Posterior vena cava (tissue), 2 donors: ENCODE results near the gene GNAI3. TPM values are rescaled to one million over a fixed set of nuclear protein-coding genes. Genes with fewer than 3 reads are reported as not detected.

Experiments
- DNase-seq: peaks from one replicate; pipeline ENCODE4 v3.0.0-alpha.2; 2020; ENCODE audit warnings: low spot score
- intact Hi-C, 2 donors: fragments of 100-400 bp; cut with DNase I; formaldehyde crosslinking; loops; one replicate each; pipeline versions ENCODE4 v1.14.1 to v1.14.2; 2022 to 2023
- total RNA-seq, 2 donors: library from RNA; stranded (reverse); fragmentation: NEBNext Ultra II Directional; extraction: Animal tissue kit (Norgen Biotek cat#: 25700); gene quantifications; one replicate each; pipeline ENCODE4 v1.2.1, GENCODE V29; 2021
- donor health status: DM: yes; HTN: yes; CAD: no.
- donor health status: DM: yes; HTN: yes; CAD: no.

Gene GNAI3
- total RNA-seq, 2 donors from 2014 or later, result 6.8 to 7.5 TPM

DNA sequence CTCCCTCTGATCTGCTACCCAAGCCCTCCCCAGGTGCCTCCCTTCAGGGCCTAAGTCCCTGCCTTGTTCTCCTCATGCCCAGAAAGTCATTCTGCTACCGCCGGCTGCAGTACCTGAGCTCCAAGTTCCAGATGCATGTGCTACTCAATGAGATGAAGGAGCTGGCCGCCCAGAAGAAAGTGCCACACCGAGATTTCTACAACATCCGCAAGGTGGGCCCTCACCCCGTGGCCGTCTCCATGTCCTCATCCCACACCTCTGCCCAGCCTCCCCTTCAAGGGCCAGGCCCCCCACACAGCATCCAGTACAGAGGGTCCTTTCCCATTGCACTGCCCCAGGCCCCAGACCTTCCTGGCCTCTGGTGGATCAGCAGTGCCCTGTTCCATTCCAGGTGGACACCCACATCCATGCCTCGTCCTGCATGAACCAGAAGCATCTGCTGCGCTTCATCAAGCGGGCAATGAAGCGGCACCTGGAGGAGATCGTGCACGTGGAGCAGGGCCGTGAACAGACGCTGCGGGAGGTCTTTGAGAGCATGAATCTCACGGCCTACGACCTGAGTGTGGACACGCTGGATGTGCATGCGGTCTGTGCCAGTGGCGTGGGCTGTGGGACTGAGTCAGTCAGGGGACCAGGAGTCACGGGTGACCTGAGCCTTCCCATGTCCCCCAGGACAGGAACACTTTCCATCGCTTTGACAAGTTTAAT lies 79.4 kb downstream of the GNAI3 start:
- intact Hi-C loops, result loop anchor here (5.0 to 10.0 kb wide), 2 partner anchors 83 to 86 kb away; partner anchors contain the start of gene GNAI3 (in 1 of the 2)
- DNase-seq, result peak; percentile 77

DNA sequence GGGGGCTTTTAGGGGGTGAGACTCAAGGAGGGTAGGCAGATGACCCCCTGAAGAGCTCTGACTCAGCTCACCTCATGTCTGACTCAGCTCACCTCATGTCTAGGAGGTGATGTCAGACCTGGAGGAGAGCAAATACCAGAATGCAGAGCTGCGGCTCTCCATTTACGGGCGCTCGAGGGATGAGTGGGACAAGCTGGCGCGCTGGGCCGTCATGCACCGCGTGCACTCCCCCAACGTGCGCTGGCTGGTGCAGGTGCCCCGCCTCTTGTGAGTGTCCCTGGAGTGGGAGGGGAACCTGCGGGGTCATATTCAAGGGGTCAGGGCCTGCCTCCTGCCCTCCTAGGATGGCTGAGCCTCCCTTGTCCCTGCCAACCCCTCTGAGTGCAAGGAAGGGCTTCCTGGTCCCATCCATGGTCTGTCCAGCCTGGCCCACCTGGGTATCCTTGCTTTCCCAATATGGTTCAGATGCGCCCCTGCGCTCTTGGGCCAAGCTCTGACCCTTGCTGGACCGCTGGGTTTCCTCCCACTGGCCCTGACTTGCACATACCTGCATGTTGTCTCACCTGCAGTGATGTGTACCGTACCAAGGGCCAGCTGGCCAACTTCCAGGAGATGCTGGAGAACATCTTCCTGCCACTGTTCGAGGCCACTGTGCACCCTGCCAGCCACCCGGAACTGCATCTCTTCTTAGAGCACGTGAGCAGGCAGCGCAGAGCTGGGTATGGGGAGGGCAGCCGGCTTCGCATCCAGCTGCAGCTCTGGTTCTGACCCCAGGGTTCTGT lies 80.3 kb downstream of the GNAI3 start:
- intact Hi-C loops, result loop anchor here (5.0 to 10.0 kb wide), 2 partner anchors 84 to 86 kb away; partner anchors contain the start of gene GNAI3 (in 1 of the 2)
- no peak for DNase-seq

DNA sequence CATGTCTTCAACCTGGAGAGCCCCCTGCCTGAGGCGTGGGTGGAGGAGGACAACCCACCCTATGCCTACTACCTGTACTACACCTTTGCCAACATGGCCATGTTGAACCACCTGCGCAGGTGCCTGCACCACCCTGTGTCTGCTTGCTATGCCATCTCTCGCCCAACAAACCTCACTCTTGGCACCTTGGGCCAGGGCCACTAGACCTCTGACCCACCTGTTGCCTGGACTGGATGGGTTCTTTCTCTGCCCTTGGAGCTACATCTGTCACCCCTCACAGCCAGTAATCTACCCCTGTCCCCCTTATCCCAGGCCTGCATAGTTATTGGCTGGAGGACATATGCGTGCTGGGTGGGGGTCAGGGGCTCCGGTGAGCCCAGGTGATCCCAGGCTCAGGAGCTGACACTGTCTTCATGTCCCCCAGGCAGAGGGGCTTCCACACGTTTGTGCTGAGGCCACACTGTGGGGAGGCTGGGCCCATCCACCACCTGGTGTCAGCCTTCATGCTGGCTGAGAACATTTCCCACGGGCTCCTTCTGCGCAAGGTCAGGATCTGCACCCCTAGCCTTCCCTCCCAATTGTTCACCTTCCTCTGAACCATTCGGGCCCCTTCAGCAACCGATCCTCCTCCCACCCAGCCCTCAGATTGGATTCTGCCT lies 81.1 kb downstream of the GNAI3 start:
- DNase-seq, result no peak
- intact Hi-C loops, result loop anchor here (5.0 to 10.0 kb wide), 3 partner anchors 85 to 355 kb away; partner anchors contain the start of genes AHCYL1 (in 1 of the 2) and GNAI3 (in 1 of the 2)

DNA sequence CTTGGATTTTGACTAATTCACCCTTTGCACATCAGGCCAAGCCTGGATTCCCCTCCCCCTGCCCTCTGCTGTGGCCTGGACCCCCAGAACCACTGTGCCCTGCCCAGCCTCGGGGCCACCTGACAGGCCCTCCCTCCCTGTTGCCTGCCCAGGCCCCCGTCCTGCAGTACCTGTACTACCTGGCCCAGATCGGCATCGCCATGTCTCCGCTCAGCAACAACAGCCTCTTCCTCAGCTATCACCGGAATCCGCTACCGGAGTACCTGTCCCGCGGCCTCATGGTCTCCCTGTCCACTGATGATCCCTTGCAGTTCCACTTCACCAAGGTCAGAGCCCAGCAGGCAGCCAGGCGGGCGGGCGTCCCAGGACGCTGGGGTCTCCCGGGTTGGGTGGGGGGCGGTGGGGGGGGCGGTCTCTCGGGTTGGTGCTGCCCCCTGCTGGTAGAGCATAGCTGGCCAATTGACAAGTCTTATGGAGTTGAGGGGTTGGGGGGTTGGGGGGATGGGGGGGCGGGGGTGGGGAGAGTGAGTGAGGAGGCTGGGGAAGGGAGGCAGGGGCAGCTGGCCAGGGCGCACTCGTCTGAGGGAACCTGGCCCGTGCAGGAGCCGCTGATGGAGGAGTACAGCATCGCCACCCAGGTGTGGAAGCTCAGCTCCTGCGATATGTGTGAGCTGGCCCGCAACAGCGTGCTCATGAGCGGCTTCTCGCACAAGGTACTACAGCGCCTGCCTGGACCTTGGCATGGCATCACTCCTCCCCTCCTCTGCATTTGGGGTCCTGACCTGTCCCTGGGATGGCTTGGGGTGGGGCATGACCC lies 81.9 kb downstream of the GNAI3 start:
- DNase-seq, result no peak
- intact Hi-C loops, result loop anchor here in 1 of 2 donors (10.0 kb wide), 1 partner anchor 355 kb away; the partner anchor contains the start of gene AHCYL1

DNA sequence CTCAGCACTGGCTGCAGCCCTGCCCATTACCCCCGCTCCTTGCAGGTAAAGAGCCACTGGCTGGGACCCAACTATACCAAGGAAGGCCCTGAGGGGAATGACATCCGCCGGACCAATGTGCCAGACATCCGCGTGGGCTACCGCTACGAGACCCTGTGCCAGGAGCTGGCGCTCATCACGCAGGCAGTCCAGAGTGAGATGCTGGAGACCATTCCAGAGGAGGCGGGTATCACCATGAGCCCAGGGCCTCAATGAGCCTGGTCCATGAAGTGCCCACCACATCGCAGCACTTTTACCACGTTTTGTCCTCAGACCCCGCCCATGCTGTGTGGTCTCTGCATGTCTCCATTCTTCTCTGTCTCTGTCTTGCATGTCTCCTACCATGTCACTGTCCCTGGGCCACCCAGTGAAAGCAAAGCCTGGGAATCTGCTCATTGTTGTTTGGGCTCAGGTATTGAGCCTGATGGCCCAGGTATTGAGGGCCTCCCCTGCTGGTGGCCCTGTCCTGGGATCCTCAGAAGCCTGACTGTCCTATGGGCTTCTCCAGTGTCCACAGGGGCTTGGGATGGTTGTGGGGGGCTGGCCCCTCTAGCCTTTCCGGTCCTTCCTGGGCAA lies 82.6 kb downstream of the GNAI3 start:
- intact Hi-C loops, result loop anchor here in 1 of 2 donors (10.0 kb wide), 1 partner anchor 354 kb away; the partner anchor contains the start of gene AHCYL1
- DNase-seq, result no peak

DNA sequence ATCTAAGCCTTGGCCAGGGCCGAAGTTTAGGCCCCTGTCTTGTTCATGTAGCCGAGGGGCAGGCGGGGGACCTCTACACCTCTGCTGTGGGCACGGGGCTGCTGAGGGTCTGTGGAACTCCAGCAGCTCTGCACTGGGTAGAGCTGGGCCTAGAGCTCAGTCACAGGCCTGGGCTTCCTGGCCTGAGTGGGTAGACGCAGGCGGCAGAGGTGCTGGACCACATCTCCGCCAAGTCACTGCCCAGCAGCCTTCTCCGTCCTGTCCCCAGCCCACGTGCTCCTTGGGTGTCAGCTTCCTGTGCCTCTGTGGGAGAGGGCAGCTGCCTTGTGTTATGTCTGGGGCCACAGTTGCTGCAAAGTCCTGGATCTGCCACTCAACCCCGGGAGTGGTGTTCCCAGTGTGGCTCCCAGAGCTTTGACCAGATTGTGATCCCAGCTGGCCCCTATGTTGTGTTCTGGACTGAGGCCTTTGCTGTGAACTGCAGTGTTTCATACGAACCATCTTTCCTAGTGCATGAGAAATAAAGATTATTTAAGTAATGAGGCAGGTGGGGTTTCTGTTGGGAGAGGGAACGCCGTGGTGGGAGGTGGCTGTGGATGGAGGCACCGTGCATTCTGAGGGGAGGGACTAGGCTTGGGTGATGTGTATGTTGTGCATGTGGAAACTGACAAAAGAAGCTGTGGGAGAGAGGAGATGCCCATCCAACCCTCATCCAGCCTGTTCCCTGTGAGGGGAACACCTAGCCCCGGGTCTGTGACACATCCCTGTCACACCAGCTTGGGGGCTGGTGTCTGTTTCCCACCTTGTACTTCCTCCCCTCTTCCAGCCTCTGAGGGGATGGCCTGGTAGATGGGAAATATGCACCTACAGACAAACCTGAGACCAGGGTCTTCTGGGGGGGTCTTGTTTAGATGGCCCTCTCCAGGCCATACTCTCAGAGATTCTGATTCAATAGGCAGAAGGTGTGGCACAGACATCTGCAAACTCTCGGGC lies 83.4 kb downstream of the GNAI3 start:
- intact Hi-C loops, result loop anchor here in 1 of 2 donors (10.0 kb wide), 1 partner anchor 353 kb away; the partner anchor contains the start of gene AHCYL1
- DNase-seq, result no peak

DNA sequence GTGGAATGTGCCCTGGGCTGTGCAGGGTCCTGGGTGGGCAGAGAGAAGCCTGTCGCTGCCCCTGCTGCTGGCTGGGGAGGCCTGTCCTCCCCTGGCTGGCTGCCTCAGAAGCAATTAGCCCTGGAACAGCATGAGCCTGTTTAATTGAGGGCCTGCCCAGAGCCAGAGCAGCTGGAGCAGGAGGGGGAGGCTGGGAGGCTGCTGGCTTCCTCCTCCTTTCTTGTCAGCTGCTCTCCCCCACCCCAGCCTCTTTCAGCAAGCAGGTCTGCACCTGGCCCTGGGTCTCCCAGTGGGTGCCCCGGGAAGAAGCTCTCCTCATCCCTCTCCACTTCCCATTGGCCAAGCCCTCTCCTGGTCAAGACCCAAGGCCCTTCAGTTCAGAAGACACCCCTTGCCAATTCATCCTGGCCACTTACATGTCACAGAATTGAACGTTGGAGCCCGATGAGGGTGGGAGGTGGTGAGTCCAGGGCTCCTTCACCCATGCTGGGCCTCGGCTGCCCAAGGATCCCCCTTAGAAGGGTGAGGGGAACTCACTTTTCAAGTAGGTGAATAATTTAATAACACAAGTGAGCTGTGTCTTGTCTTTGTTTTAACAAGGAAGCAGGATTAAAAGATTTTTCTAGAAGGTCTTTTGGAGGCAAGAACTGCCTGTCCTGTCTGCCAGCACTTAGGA lies 84.4 kb downstream of the GNAI3 start:
- intact Hi-C loops, result loop anchor here in 1 of 2 donors (10.0 kb wide), 1 partner anchor 352 kb away; the partner anchor contains the start of gene AHCYL1
- DNase-seq, result no peak

DNA sequence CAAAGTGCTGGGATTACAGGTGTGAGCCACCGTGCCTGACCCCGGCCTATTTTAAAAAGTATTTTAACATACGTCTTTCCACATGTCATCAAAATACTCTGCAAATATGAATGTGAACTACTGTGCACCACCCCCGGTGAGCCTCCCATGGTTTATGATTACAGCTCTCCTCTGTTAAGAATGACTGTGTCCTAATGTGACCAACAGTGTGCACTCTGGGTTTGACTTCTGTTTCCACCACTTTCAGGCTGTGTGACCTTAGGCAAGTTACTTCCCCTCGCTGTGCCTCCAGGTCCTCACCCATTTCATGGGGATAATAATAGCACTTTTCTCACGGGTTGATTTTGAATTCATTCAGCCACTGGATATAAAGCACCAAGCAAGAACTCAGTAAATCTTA lies 85.9 kb downstream of the GNAI3 start:
- intact Hi-C loops, result loop anchor here in 1 of 2 donors (10.0 kb wide), 1 partner anchor 351 kb away; the partner anchor contains the start of gene AHCYL1
- no peak for DNase-seq

DNA sequence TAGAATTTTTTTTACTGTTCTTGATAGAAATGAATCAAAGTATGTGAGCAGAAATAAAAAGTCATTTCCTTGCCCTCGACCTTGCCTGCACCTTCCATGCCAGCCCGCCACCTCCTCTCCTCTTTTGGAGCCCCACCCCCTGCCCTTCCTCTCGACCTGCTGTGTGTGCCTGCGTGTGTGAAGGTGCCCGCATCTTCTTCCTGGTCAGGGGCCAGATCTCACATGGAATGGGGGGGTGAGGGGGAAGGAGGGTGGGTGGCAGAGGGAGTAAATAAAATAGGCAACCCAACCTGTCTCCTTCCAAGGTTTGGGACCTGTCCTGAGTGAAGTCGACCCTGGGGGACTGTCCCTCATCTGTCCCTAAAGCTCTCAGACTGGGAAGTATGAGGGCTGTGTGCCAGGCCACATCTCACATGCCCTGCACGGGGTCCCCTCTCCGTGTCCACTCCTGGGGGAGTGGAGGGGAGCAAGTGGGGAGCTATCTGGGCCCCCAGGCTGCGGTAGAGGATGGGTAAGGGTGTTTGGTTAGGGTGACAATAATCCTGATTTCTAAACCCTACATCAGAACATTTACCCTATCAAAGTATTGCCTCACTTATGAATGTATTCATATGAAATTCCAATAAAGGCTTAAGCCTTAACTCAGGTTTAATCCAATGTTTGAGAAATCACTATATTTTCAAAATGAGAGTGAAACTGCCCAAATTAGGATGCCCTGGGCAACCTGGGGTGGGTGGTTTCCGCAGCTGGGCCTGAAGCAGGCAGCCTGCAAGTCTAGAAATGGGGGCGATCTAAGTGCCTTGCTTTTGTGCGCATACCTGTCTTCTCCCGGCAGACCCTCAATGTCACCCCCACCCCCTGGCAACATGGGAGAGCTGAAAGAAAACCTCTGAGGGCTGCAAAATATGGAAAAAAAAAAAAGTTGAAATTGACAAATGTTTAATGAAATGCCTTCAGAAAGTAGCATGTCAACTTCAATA lies 86.6 kb downstream of the GNAI3 start:
- DNase-seq, result no peak
- intact Hi-C loops, result loop anchor here (5.0 to 10.0 kb wide), 2 partner anchors 137 to 350 kb away; partner anchors contain the start of gene AHCYL1 (in 1 of the 2)

DNA sequence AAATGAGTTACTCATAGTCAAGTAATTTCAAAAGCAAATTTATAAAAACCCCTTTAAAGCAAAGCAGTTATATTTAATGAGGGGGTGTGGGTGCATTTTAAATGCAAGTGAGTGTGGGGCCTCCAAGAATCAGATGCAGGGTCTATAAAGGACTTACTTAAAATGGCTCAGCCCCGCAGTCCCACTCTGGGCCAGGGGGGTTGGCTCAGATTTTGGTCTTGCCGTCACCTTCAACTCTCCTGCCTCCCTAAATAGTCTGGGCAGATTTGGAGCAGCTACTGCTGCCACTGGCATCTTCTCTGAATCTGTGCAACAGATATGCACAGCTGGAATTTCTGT lies 87.4 kb downstream of the GNAI3 start:
- intact Hi-C loops, result loop anchor here (5.0 to 10.0 kb wide), 2 partner anchors 136 to 349 kb away; partner anchors contain the start of gene AHCYL1 (in 1 of the 2)
- DNase-seq, result no peak

DNA sequence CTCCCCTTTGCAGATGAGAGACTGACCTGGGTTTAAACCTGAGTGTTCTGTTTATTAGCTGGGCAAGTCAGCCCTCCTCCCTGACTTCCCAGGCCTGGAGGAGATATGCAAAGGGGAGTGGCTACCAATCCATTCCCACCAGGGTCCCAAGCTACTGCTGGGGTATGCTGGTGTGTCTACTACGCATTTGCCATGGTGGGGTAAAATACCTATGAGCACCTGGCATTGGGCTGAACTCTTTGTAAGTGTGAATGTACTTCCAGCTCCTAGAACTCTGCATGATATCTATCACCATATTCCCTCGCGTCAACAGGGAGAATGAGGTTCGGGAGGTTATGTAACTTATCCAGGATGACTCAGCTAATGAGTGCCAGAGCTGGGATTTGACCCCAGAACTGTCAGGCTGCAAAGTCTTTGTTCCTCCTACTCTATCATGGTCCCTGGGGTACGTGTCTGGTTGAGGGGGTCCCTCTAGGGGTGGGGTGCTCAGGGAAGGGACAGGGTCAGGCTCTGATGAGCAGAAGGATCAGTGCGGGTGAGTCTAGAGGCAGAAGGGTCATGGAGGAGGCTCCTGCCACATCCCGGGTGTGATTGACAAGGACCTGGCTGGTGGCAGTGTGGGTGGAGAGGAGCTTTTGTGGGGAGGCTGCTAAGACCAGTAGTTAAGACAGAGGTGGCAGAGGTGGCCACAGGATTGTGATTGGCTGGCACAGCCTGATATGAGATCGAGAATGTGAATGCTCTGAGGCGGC lies 88.0 kb downstream of the GNAI3 start:
- intact Hi-C loops, result loop anchor here (5.0 to 10.0 kb wide), 2 partner anchors 136 to 348 kb away; partner anchors contain the start of gene AHCYL1 (in 1 of the 2)
- DNase-seq, result no peak

DNA sequence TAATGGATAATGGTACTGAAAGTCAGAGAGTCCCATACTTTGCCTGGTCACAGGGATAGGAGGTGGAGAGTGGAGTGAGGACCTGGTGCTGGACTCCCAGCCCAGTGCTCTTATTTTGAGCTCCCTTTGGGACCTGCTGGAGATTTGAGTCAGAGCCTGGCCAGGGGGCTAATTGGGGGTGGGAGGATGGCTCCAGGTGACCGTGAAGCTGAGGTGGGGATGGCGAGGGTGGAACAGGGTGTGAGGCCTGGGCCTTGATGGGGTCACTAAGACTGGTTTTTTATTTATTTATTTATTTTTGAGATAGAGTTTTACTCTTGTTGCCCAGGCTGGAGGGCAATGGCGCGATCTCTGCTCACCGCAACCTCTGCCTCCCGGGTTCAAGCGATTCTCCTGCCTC lies 89.0 kb downstream of the GNAI3 start:
- no peak for DNase-seq
- intact Hi-C loops, result loop anchor here (5.0 to 10.0 kb wide), 2 partner anchors 135 to 347 kb away; partner anchors contain the start of gene AHCYL1 (in 1 of the 2)

DNA sequence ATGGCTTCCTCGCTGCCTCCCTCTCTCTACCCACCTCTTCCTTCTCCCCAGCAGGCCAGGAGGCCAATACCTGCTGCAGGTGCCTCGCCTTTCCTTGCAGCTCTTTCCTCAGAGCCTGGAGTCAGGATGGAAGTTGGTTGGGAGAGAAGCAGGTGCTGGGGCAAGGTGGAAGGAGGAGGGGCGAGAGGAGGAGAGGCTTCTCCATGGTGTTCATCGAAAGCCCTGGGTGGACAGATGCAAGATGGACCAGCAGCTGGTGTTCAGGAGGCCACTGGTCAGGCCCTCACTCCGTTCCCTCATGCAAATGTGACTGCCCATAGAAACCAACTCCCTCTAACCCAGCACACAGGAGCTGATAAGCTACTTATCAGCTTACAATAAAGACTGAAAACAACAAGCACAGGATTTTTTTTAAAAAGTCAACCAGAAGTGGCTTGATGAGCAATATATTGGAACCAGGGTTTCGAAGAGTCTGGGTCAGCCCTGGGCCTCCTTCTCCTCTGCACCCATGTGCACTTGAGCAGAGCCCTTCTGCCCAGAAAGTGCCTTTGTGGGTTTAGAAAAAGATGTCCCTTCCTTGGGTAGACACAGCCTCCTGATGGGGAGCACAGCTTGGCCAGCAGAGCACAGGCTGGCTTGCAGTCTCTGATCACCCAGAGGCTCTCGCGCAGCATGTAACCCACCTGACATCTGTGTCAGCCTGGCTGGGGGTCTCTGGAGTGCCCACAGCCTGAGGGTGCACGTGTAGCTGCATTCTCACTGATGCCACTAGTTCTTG lies 90.8 kb downstream of the GNAI3 start:
- intact Hi-C loops, result loop anchor here (5.0 to 10.0 kb wide), 2 partner anchors 133 to 346 kb away; partner anchors contain the start of gene AHCYL1 (in 1 of the 2)
- DNase-seq, result no peak
